ENCODE results near the gene CLCA4. TPM values are rescaled to one million over a fixed set of nuclear protein-coding genes. Genes with fewer than 3 reads are reported as not detected.

CLCA4 gene
- total and polyA plus RNA-seq, 4 donors: 0.03 TPM; not detected in 3

GRCh38 chr1:86521522-86521891 lies 25.4 kb upstream of the CLCA4 start:
- no peak overlapping the region for H3K4me3 ChIP-seq (ENCODE audit: low read depth in 1 of 3, low read length in 3 of 3)
- no peaks in the 10 kb centered on the region for H3K27me3 ChIP-seq (ENCODE audit: control insufficient read depth in 4 of 4, insufficient read depth in 4 of 4, low read length in 3 of 4)
- TF ChIP-seq YY1 (IDR thresholded peaks at IDR 0.05) (no peak), GABPA (IDR thresholded peaks at IDR 0.05 in 1 of 2, conservative IDR thresholded peaks at IDR 0.05 in 1 of 2) (no peak), ATF3 (IDR thresholded peaks at IDR 0.05) (no peak), EGR1 (IDR thresholded peaks at IDR 0.05; ENCODE audit: low read depth in 2 of 2) (no peak), NR2F2 (IDR thresholded peaks at IDR 0.05) (no peak), JUND (IDR thresholded peaks at IDR 0.05) (no peak), FOXA2 (IDR thresholded peaks at IDR 0.05) (no peak), FOXA1 (IDR thresholded peaks at IDR 0.05) (no peak), HNF4G (IDR thresholded peaks at IDR 0.05) (no peak), MAX (IDR thresholded peaks at IDR 0.05) (no peak), ZBTB33 (IDR thresholded peaks at IDR 0.05) (no peak), SP1 (IDR thresholded peaks at IDR 0.05) (no peak), TAF1 (conservative IDR thresholded peaks at IDR 0.05) (no peak), REST (IDR thresholded peaks at IDR 0.05) (no peak), HNF4A (conservative IDR thresholded peaks at IDR 0.05) (no peak), RXRA (IDR thresholded peaks at IDR 0.05) (no peak), CTCF (IDR thresholded peaks at IDR 0.05; ENCODE audit: low read depth, low read length, missing input control) (no peak), RAD21 (IDR thresholded peaks at IDR 0.05) (no peak)
- H3K27ac ChIP-seq (ENCODE audit: low read depth in 1 of 2, low read length in 2 of 2): no peak overlapping the region
- 62% methylated on average over 2 of the region's 2 CpGs for WGBS
- no peak overlapping the region for H3K9ac ChIP-seq (ENCODE audit: low read depth in 1 of 2, low read length in 2 of 2)
- no peaks in the 10 kb centered on the region for H3K9me3 ChIP-seq (ENCODE audit: control insufficient read depth in 4 of 4, low read length in 3 of 4)
- H3K36me3 ChIP-seq (ENCODE audit: control insufficient read depth in 4 of 4, insufficient read depth in 3 of 4, low read depth in 1 of 4, low read length in 3 of 4): no peaks in the 10 kb centered on the region
- no peaks in the 10 kb centered on the region for H3K4me1 ChIP-seq (ENCODE audit: control insufficient read depth in 4 of 4, insufficient read depth in 4 of 4, low read length in 3 of 4)
- no peak for DNase-seq (ENCODE audit: low spot score)
